ENCODE measurements around the gene ELAVL3. TPM values are rescaled to one million over a fixed set of nuclear protein-coding genes. Genes with fewer than 3 reads are reported as not detected.

ELAVL3 gene
- total RNA-seq, 1 experiment from 2014 or later: not detected

DNA sequence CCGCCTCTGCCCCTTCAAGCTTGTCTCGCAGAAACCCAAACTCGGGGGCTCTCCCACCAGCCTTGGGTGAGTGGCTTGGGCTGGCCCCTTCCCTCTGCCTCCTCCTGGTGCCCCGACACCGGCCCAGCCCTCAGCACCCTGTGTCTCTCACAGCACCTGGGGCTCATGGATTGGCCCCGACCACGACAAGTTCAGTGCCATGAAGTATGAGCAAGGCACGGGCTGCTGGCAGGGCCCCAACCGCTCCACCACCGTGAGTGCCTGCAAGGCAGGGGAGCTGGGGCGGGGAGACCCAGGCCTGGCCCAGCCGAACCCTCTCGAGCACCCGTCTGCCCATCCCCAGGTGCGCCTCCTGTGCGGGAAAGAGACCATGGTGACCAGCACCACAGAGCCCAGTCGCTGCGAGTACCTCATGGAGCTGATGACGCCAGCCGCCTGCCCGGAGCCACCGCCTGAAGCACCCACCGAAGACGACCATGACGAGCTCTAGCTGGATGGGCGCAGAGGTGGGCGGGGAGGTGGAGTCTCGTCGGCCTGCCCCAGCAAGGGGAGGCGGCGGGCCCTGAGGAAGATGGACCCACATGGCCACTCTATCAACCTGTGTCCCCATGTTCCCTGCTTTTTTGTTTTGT is 31.8 kb downstream of the ELAVL3 start:
- POLR2A ChIA-PET: no interaction called here
- H3K27me3 ChIP-seq (ENCODE audit: control insufficient read depth, insufficient read depth, low read length): no peaks in the 10 kb centered on the region
- no peak overlapping the region for H3K27ac ChIP-seq (ENCODE audit: low read length)
- TF ChIP-seq, protein P1, sequence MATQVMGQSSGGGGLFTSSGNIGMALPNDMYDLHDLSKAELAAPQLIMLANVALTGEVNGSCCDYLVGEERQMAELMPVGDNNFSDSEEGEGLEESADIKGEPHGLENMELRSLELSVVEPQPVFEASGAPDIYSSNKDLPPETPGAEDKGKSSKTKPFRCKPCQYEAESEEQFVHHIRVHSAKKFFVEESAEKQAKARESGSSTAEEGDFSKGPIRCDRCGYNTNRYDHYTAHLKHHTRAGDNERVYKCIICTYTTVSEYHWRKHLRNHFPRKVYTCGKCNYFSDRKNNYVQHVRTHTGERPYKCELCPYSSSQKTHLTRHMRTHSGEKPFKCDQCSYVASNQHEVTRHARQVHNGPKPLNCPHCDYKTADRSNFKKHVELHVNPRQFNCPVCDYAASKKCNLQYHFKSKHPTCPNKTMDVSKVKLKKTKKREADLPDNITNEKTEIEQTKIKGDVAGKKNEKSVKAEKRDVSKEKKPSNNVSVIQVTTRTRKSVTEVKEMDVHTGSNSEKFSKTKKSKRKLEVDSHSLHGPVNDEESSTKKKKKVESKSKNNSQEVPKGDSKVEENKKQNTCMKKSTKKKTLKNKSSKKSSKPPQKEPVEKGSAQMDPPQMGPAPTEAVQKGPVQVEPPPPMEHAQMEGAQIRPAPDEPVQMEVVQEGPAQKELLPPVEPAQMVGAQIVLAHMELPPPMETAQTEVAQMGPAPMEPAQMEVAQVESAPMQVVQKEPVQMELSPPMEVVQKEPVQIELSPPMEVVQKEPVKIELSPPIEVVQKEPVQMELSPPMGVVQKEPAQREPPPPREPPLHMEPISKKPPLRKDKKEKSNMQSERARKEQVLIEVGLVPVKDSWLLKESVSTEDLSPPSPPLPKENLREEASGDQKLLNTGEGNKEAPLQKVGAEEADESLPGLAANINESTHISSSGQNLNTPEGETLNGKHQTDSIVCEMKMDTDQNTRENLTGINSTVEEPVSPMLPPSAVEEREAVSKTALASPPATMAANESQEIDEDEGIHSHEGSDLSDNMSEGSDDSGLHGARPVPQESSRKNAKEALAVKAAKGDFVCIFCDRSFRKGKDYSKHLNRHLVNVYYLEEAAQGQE (IDR thresholded peaks at IDR 0.05; ENCODE audit: insufficient read depth in 1 of 2, low read depth in 2 of 2, low read length in 1 of 2): no peak
- TF ChIP-seq SIN3A (IDR thresholded peaks at IDR 0.05; ENCODE audit: borderline replicate concordance, insufficient read depth, low read depth, low read length) (no peak), TCF7L2 (IDR thresholded peaks at IDR 0.05; ENCODE audit: low read depth, low read length) (no peak), POLR2AphosphoS5 (IDR thresholded peaks at IDR 0.05; ENCODE audit: low read depth, low read length) (no peak)
- TF ChIP-seq, protein P2, sequence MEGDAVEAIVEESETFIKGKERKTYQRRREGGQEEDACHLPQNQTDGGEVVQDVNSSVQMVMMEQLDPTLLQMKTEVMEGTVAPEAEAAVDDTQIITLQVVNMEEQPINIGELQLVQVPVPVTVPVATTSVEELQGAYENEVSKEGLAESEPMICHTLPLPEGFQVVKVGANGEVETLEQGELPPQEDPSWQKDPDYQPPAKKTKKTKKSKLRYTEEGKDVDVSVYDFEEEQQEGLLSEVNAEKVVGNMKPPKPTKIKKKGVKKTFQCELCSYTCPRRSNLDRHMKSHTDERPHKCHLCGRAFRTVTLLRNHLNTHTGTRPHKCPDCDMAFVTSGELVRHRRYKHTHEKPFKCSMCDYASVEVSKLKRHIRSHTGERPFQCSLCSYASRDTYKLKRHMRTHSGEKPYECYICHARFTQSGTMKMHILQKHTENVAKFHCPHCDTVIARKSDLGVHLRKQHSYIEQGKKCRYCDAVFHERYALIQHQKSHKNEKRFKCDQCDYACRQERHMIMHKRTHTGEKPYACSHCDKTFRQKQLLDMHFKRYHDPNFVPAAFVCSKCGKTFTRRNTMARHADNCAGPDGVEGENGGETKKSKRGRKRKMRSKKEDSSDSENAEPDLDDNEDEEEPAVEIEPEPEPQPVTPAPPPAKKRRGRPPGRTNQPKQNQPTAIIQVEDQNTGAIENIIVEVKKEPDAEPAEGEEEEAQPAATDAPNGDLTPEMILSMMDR (IDR thresholded peaks at IDR 0.05): no peak
- no peaks in the 10 kb centered on the region; the same call in 1 of the 2 replicates for H3K36me3 ChIP-seq (ENCODE audit: control insufficient read depth, insufficient read depth, low read length)
- intact Hi-C loops (cut with micrococcal nuclease; ENCODE audit: unreplicated experiment) (no loop called here), in situ Hi-C loops (cut with HindIII; ENCODE audit: low pct_unique_long_range_greater_than_20kb, low sequenced_read_pairs) (no loop called here)
- no peak overlapping the region for H3K4me3 ChIP-seq (ENCODE audit: low read depth in 2 of 2, low read length in 2 of 2)
- no peak for DNase-seq (ENCODE audit: low read depth, low spot score)
- no peak for ATAC-seq
- H3K9me3 ChIP-seq (ENCODE audit: control insufficient read depth, insufficient read depth, low read depth, low read length): no peaks in the 10 kb centered on the region
- BruUV-seq (replicated peaks): no TSS peak
- CTCF ChIA-PET: interaction anchor here (0.6 kb wide), 1 partner anchor 105 kb away, joined by 9 read pairs; no protein-coding TSS in a partner anchor
- H3K4me1 ChIP-seq (ENCODE audit: control insufficient read depth, insufficient read depth, low read length): no peaks in the 10 kb centered on the region

DNA sequence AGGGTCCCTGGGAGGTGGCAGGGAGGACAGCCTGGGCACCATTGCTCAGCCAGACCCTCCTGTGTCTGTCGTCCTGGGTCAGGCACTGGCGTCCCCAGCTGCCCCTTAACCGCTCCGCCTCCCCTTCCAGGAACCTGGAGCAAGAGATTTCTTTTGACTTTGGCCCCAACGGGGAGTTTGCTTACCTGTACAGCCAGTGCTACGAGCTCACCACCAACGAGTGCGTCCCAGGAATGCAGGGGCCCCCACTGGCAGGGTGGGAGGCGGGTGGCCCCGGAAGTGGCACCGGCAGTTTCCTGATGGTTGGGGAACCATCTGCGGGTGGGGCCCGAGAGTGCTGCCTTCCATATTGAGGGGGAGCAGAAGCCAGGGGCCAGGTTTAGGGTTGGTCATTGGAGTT is 32.4 kb downstream of the ELAVL3 start:
- ChIA-PET POLR2A (no interaction called here), CTCF (interaction anchor here (0.6 kb wide), 1 partner anchor 11 kb away, joined by 4 read pairs; no protein-coding TSS in a partner anchor)
- in situ Hi-C loops (cut with HindIII; ENCODE audit: low pct_unique_long_range_greater_than_20kb, low sequenced_read_pairs): no loop called here

More for the DNA sequence above, 32.4 kb downstream of the ELAVL3 start:
- Histone ChIP-seq H3K4me3 (ENCODE audit: low read depth in 2 of 2, low read length in 2 of 2) (no peak overlapping the region), H3K4me1 (ENCODE audit: control insufficient read depth, insufficient read depth, low read length) (no peaks in the 10 kb centered on the region), H3K36me3 (ENCODE audit: control insufficient read depth, insufficient read depth, low read length) (no peaks in the 10 kb centered on the region; the same call in 1 of the 2 replicates), H3K9me3 (ENCODE audit: control insufficient read depth, insufficient read depth, low read depth, low read length) (no peaks in the 10 kb centered on the region), H3K27me3 (ENCODE audit: control insufficient read depth, insufficient read depth, low read length) (no peaks in the 10 kb centered on the region), H3K27ac (ENCODE audit: low read length) (no peak overlapping the region)
- no peak for DNase-seq (ENCODE audit: low read depth, low spot score)
- no peak for ATAC-seq
- no TSS peak for BruUV-seq (replicated peaks)
- TF ChIP-seq SIN3A (IDR thresholded peaks at IDR 0.05; ENCODE audit: borderline replicate concordance, insufficient read depth, low read depth, low read length) (no peak), TCF7L2 (IDR thresholded peaks at IDR 0.05; ENCODE audit: low read depth, low read length) (no peak), POLR2AphosphoS5 (IDR thresholded peaks at IDR 0.05; ENCODE audit: low read depth, low read length) (no peak)
- TF ChIP-seq, protein P2 (IDR thresholded peaks at IDR 0.05): no peak
- TF ChIP-seq, protein P1 (IDR thresholded peaks at IDR 0.05; ENCODE audit: insufficient read depth in 1 of 2, low read depth in 2 of 2, low read length in 1 of 2): no peak
- intact Hi-C loops (cut with micrococcal nuclease; ENCODE audit: unreplicated experiment): no loop called here
